T1000 (cell line): ENCODE results near the gene SNX33.
"Not testable (repeated sequence)": the region's sequence is repeated elsewhere in the genome, so short reads cannot be mapped to it uniquely, and the experiment has no call there.

Source experiments
- DNase-seq: peaks from one replicate; lab custom pipeline; 2025; ENCODE audit warnings: mixed read lengths; lab: John Stamatoyannopoulos, UW

Gene SNX33

DNA sequence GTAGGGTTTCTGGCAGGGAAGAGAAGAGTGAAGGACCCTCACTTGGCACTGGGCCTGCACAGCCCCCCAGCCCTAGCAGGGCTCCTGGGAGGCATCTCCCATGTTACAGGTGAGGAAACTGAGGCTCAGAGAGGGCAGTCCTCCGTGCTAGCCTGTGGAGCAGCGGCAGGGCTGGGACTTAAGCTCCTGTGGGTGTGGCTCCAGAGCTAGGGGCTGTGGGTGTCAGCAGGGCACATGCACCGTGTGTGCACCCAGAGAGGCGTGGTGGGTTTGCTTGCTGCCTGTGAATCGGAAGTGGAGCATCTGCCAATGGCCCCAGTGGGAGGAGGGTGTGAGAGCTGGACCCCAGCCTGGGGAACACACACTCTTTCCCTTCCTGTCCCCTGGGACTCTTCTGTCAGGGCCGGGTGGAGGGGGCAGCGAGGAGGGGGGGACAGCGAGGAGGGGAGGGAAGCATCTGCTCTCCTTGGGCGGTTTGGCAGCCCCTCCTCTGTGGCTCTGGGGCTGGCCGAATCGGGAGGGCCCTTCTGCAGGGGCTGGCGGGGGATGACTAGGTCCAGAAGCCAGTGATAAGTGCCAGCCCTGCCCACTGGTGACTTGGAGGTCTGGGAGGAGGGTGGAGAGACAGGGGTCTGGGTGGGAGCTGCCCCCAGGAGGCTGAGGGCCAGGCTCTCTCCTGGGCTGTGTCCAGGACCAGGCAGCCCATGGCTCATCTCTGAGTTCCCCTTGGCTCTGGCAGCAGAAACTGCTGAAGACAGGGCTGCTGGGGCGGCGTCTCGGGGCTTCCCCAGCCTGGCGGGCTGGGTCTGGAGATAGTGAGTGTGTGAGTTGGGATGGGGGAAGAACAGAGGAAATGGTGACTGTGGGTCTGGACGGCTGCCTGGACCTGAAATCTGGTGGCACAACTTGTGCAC lies 52.5 kb downstream of the SNX33 start:
- peak; percentile 64 for DNase-seq

DNA sequence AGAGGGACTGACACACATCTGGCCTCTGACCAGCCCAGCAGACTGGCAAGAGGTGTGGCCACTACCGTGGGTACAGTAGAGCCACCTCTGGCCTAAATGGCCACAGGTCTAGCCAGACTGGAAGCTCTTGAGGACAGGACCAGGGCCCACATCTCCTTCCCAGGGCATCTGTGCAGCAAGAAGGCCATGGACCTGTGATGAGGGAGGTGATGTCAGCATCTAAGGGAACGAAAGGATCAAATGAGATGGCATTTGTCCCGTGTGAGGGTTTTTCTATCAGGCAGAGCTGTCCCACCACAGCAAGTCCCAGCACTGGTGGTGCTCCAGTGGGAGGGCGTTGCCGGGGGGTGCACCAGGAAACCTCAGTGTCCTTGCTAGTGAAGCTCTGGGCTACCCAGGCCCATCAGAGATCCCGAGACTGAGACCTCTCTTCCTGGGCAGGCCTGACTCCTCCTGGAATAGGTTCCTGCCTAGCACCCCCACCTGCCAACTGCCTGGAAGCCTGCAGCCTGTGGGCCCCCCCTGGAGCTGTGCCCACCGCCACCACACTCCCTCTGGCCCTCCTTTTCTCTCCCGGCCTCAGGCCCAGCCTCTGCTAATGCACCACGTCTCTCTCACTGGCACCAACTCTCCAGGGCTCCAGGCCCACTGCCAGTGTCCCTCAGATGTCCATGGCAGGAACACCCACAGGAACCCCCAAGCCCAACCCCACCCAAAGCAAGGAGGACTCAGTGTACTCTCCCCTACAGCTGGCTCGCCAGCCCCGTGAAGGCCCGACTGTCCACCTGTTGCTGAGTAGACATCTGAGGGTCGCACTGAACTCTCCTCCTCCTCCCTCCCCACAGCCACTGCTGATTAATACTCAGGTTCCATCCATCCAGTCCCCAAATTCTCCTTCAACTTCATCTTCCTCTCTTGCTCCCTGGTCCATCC lies 53.6 kb downstream of the SNX33 start:
- not testable (repeated sequence) for DNase-seq

DNA sequence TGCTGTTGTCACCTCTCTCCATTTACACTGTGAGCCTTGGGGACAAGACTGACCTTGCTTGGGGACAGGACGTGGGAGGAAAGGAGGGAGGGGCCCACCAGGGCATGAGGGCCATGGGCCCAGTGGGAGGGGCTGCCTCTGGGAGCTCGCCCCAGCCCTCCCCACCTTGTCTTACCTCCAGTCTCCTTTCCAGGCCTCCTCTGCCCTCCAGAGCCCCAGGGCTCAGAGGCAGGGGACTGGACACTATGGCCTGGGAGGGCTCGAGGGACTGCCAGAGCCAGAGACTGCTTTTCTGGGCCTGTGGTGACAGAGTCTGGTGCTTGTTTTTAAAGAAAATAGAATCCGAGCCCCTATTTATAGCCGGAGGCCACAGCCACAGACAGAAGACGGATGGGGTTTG lies 54.7 kb downstream of the SNX33 start:
- DNase-seq = no peak

DNA sequence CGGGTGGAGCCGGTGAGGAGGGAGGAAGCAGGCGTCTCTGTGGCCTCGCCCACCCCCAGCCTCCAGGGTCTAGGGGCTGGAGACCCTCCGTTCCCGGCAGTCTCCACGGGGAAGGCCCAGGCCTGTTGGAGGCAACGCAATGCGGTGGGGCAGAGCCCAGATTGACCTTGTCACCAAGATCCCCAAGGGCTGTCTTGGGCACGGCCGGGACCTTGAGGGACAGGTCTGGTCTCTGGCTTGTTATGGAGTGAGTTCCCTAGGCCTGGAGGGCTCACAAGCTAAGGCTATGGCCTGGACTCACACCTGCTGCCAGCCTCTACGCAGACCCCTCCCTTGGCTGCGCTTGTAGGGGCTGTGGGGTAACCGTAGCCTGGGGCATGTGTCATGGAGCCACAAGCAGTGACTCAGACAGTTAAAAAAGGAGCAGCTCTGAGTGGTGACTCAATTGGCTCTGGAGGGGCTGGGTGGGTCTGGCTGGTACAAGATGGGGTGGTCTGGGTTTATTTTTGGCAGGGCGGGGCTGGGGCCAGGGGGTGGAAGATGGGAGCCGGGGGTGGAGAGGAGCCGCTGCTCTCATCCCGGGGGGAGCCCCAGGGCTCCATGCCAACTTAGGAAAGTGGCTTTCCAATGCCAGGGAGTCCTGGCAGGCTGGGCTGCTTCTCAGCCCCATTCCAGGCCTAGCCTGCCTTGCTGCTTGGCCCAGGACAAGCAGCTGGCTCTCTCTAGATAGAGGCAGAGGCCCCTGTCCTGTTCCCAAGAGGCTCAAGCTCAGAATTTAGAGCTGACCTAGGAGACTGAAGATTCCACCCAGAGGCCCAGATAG lies 55.9 kb downstream of the SNX33 start:
- DNase-seq = not testable (repeated sequence)

DNA sequence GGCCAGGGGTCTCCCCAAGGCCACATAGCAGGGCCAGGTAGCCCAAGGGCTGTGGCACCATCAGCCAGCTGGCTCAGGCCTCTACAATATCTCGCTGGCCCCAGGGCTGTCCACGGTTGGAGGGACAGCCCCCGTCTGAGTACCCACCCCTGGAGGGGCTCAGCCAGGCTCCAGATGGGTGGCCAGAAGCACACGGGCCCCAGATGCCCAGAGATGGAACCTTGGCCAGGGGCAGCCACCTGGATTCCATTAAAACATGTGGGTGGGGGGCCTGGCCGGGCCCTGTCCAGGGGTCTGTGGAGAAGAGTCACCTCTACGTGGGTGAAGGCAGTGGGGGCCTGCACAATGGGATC lies 56.5 kb downstream of the SNX33 start:
- no peak for DNase-seq

DNA sequence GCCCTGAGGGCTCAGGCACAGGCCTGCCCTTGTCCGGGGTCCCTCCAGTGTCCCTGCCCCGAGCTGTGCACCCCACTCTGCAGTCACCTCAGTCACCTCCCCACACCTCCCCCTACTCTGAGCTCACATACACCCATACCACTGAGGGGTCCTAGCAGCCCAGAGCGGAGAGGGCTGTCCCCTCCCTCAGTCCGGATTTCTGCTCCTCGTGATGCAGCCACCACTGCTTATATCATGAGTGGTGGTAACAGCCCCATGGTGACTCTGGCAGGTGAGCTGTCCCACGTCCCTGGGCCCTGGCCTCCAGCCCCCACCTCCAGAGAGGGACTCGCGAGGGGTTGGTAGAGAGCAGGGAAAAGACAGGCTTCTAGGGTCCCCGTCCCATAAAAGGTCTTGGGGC lies 56.9 kb downstream of the SNX33 start:
- DNase-seq = no peak

DNA sequence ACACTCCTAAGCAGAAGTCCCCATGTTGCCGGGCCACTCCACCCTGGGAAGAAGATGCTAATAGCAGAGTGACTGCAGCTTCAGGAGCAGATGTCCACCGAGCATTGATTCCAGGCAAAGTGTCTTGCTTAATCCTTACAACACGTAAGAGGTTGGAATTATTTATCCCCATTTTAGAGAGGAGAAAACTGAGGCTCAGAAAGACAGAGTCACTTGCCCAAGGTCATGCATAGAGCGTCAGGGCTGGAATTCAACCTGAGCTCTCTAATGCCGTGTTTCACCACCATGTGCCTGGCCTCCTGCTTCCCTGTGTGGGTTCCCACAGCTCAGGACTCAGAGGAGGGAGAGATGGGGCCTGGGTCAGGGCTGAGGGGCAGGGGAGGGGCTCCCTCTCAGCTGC lies 57.7 kb downstream of the SNX33 start:
- DNase-seq = not testable (repeated sequence)

DNA sequence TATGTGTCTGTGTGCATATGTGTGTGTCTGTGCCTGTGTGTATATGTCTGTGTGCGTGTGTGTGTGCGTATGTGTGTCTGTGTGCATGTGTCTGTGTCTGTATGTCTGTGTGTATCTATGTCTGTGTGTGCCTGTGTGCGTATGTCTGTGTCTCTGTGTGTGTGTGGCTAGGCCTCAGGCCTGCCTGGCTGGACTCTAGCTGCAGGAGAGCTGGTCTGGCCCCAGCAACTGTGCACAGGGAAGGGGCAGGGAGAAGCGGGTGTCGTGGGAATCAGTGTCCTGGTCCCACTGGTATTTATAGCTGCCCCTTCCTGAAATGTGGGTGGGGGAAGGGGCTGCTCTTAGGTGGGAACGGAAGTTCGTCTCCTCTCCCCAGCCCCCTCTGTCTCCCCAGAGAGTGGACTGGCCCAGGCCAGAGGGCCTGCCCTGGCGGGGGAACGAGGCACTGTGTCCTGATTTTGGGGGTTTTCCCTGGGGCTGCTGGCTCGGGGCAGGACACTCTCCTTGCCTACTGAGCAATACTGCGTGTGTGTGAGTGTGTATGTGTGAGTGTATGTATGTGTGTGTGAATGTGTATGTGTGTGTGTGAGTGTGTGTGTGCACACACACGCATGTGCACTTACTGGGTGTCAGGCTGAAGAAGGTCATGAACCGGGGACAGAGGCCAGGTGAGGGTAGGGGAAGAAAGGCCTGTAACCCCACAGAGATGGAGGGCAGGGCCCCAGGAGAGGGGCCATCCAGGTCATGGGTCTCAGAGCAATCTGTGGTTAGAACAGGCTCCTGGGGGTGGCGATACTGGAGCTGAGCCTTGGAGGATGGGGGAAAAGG lies 58.4 kb downstream of the SNX33 start:
- no peak for DNase-seq

DNA sequence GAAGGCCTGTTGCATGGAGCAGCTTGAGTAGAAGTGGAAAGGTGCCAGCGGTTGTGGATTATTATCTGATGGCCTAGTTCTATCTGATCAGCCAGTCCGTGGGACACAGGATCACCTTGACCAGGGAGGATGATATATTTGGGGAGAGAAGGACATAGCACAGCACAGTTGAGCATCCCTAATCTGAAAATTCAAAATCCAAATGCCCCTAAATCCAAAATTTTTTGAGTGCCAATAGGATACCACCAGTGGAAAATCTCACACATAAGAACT lies 58.9 kb downstream of the SNX33 start:
- DNase-seq = no peak

DNA sequence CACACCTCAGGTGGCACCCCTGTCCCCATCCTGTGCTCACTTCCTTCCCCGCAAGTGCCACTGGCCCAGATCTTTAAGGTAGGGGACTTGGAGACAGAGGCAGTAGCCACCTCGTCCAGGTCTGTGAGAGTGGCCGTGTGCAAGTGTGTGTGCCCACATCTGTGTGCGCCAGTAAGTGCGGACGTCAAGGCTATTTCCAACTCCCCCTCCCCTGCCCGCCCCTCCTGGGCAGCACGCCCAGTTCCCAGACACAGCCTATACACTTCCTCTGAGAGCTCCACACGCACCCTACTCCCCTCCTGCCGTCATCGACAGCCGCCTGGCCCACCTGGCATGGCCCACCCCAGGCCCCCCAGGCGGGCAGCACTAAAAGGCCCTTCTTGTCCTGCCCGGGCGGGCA lies 61.7 kb downstream of the SNX33 start:
- not testable (repeated sequence) for DNase-seq

DNA sequence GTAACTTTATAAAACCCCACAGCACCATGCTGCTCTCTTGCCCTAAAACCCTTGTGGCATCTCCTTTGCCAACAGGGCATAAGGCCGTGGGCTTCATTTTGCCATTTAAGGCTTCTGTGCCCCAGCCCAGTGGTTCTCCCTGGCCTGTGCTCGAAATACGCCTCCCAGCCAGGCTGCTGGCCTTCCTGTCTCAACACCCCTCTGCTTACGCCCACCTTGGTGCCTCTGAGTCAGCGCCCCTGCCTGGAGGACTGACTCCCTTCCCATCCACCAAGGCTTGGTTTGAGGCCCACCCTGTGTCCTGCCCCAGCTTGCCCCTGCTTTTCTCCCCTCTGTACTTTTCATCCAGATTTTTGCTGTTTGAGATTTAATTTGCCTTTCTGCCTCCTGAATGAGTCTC lies 63.2 kb downstream of the SNX33 start:
- DNase-seq = not testable (repeated sequence)

DNA sequence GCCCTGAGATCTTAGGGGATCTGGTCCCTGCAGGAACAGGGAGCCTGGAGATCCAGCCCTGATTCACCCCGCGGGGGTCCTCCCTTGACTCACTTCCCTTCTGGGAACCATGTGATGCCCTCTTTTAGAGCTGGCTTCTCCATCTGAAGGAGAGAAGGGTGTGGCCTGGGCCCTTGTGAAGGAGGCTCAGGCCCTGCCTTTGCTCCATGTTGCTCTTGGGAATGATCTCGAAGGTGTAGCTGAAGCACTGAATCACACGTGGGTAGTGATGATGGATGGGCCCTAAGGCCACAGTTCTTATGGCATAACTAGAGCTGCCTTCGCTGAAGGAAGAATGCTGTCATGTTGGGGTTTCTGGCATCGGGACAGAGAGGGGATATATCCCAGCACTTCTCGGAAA lies 63.8 kb downstream of the SNX33 start:
- peak; percentile 13 for DNase-seq
